ENCODE data around the gene TMEM125.

DNA sequence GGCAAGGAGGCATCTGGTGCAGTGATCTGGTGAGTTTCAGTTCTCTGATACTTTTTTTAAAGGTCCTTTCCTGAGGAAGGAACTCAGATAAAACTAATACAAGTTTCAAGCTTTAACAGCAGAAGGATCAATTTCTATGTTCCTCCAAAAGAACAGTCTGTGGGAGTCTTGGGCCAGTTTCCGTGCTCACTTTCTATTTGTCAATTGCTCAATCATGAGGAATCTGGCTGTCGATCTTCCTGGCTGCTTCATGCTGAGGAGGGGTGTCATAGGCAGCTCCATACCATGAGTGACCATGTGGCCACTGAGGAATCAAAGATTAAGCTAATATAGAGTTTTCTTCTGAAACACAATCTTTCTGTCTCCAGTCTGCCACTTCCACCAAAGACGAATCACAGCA is 11.4 kb upstream of the TMEM125 start:
- TF ChIP-seq, protein P1, sequence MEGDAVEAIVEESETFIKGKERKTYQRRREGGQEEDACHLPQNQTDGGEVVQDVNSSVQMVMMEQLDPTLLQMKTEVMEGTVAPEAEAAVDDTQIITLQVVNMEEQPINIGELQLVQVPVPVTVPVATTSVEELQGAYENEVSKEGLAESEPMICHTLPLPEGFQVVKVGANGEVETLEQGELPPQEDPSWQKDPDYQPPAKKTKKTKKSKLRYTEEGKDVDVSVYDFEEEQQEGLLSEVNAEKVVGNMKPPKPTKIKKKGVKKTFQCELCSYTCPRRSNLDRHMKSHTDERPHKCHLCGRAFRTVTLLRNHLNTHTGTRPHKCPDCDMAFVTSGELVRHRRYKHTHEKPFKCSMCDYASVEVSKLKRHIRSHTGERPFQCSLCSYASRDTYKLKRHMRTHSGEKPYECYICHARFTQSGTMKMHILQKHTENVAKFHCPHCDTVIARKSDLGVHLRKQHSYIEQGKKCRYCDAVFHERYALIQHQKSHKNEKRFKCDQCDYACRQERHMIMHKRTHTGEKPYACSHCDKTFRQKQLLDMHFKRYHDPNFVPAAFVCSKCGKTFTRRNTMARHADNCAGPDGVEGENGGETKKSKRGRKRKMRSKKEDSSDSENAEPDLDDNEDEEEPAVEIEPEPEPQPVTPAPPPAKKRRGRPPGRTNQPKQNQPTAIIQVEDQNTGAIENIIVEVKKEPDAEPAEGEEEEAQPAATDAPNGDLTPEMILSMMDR (IDR thresholded peaks at IDR 0.05) = no peak
- TF ChIP-seq, protein P2, sequence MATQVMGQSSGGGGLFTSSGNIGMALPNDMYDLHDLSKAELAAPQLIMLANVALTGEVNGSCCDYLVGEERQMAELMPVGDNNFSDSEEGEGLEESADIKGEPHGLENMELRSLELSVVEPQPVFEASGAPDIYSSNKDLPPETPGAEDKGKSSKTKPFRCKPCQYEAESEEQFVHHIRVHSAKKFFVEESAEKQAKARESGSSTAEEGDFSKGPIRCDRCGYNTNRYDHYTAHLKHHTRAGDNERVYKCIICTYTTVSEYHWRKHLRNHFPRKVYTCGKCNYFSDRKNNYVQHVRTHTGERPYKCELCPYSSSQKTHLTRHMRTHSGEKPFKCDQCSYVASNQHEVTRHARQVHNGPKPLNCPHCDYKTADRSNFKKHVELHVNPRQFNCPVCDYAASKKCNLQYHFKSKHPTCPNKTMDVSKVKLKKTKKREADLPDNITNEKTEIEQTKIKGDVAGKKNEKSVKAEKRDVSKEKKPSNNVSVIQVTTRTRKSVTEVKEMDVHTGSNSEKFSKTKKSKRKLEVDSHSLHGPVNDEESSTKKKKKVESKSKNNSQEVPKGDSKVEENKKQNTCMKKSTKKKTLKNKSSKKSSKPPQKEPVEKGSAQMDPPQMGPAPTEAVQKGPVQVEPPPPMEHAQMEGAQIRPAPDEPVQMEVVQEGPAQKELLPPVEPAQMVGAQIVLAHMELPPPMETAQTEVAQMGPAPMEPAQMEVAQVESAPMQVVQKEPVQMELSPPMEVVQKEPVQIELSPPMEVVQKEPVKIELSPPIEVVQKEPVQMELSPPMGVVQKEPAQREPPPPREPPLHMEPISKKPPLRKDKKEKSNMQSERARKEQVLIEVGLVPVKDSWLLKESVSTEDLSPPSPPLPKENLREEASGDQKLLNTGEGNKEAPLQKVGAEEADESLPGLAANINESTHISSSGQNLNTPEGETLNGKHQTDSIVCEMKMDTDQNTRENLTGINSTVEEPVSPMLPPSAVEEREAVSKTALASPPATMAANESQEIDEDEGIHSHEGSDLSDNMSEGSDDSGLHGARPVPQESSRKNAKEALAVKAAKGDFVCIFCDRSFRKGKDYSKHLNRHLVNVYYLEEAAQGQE (IDR thresholded peaks at IDR 0.05; ENCODE audit: insufficient read depth in 1 of 2, low read depth in 2 of 2, low read length in 1 of 2) = no peak
- TF ChIP-seq TCF7L2 (IDR thresholded peaks at IDR 0.05; ENCODE audit: low read depth, low read length) = no peak
- no peak for TF ChIP-seq SIN3A (IDR thresholded peaks at IDR 0.05; ENCODE audit: borderline replicate concordance, insufficient read depth, low read depth, low read length)
- no peak for TF ChIP-seq POLR2AphosphoS5 (IDR thresholded peaks at IDR 0.05; ENCODE audit: low read depth, low read length)
